Measurements from ENCODE around the gene RTN4R.

Gene RTN4R

DNA sequence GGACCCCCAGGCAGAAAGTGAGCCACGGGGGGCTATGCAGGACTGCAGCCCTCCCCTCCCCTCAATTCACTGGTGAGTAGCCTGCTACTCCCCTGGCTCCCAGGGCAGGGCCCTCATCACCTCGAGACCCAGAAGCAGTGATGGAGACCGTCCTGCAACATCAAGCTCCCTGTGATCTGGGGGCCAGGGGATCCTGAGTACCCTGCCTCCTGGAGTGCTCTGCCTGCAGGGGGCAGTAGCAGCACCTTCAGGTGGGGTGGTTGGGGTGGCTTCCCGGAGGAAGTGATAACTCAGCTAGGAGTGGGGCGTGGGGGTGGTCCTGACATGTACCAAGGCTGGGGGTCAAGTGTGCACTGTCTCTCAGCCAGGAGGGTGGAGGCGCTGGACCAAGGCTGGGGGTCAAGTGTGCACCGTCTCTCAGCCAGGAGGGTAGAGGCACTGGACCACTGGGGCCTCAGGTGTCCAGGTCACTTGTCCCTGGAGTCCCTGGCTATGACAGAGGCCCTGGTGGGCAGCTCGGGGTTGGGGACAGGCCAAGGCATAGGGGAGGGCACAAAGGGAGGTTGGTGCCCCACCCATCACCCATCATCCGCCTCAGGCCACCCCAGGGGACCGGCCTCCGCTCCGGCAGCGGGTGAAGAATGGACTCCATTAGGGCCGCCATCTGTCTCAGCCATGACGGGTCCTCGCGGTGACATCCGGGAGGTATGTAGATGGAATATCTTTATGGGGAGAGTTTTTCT, 9.4 kb downstream of the RTN4R start:
- no peaks in the 10 kb centered on the region for H4K20me1 ChIP-seq (ENCODE audit: insufficient read depth, low read length)
- no peak overlapping the region for H3K9ac ChIP-seq (ENCODE audit: low read depth, low read length)

DNA sequence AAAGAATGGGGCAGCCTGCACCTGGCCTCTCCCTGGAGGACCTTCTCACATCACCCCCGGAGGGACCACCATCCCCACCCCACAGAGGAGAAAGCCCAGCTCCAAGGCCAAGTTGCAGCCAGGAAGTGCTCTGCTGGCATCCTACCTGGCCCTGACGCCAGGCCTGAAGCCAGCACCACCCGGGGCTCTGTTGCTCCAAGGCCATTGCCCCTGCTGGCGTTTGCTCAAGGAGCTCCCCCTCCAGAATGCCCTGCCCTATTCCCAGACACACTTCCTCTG, 10.2 kb downstream of the RTN4R start:
- H3K4me1 ChIP-seq (ENCODE audit: insufficient read depth, low read length), result no peaks in the 10 kb centered on the region
- H2AFZ ChIP-seq (ENCODE audit: low read depth, low read length), result no peak overlapping the region
- ATAC-seq (ENCODE audit: insufficient read depth, low read depth) (no peak), DNase-seq (no peak)
- no peaks in the 10 kb centered on the region for H3K79me2 ChIP-seq (ENCODE audit: insufficient read depth, low read length)
- no peak for TF ChIP-seq EZH2 (IDR thresholded peaks at IDR 0.05; ENCODE audit: borderline replicate concordance, low read depth, low read length, severe bottlenecking)
- TF ChIP-seq, protein P1, sequence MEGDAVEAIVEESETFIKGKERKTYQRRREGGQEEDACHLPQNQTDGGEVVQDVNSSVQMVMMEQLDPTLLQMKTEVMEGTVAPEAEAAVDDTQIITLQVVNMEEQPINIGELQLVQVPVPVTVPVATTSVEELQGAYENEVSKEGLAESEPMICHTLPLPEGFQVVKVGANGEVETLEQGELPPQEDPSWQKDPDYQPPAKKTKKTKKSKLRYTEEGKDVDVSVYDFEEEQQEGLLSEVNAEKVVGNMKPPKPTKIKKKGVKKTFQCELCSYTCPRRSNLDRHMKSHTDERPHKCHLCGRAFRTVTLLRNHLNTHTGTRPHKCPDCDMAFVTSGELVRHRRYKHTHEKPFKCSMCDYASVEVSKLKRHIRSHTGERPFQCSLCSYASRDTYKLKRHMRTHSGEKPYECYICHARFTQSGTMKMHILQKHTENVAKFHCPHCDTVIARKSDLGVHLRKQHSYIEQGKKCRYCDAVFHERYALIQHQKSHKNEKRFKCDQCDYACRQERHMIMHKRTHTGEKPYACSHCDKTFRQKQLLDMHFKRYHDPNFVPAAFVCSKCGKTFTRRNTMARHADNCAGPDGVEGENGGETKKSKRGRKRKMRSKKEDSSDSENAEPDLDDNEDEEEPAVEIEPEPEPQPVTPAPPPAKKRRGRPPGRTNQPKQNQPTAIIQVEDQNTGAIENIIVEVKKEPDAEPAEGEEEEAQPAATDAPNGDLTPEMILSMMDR (IDR thresholded peaks at IDR 0.05; ENCODE audit: borderline replicate concordance, extremely low read depth, low read length, poor library complexity, severe bottlenecking), result no peak
- no peak overlapping the region for H3K27ac ChIP-seq (ENCODE audit: low read length)
- H3K27me3 ChIP-seq (ENCODE audit: insufficient read depth, low read length, poor library complexity), result no peaks in the 10 kb centered on the region
- no peaks in the 10 kb centered on the region for H3K9me3 ChIP-seq (ENCODE audit: insufficient read depth, low read length, severe bottlenecking)
- H3K4me3 ChIP-seq (ENCODE audit: low read depth in 1 of 2, low read length in 2 of 2), result no peak overlapping the region
- no peaks in the 10 kb centered on the region for H3K36me3 ChIP-seq (ENCODE audit: insufficient read depth, low read length)
- no peak overlapping the region for H3K9ac ChIP-seq (ENCODE audit: low read depth, low read length)
- no peak overlapping the region for H3K4me2 ChIP-seq (ENCODE audit: insufficient read depth, low read length)
- no peaks in the 10 kb centered on the region for H4K20me1 ChIP-seq (ENCODE audit: insufficient read depth, low read length)

More for the DNA sequence above, 9.4 kb downstream of the RTN4R start:
- Histone ChIP-seq H3K27me3 (ENCODE audit: insufficient read depth, low read length, poor library complexity) (no peaks in the 10 kb centered on the region), H3K79me2 (ENCODE audit: insufficient read depth, low read length) (no peaks in the 10 kb centered on the region), H3K36me3 (ENCODE audit: insufficient read depth, low read length) (no peaks in the 10 kb centered on the region), H3K4me2 (ENCODE audit: insufficient read depth, low read length) (no peak overlapping the region), H3K4me1 (ENCODE audit: insufficient read depth, low read length) (no peaks in the 10 kb centered on the region), H3K9me3 (ENCODE audit: insufficient read depth, low read length, severe bottlenecking) (no peaks in the 10 kb centered on the region), H3K4me3 (ENCODE audit: low read depth in 1 of 2, low read length in 2 of 2) (no peak overlapping the region), H3K27ac (ENCODE audit: low read length) (no peak overlapping the region), H2AFZ (ENCODE audit: low read depth, low read length) (no peak overlapping the region)
- TF ChIP-seq, protein P1 (IDR thresholded peaks at IDR 0.05; ENCODE audit: borderline replicate concordance, extremely low read depth, low read length, poor library complexity, severe bottlenecking), result peak; percentile 66
- TF ChIP-seq EZH2 (IDR thresholded peaks at IDR 0.05; ENCODE audit: borderline replicate concordance, low read depth, low read length, severe bottlenecking), result no peak
- ATAC-seq (ENCODE audit: insufficient read depth, low read depth) (peak; percentile 58; the same call in 1 of the 3 replicates), DNase-seq (peak; percentile 42)

DNA sequence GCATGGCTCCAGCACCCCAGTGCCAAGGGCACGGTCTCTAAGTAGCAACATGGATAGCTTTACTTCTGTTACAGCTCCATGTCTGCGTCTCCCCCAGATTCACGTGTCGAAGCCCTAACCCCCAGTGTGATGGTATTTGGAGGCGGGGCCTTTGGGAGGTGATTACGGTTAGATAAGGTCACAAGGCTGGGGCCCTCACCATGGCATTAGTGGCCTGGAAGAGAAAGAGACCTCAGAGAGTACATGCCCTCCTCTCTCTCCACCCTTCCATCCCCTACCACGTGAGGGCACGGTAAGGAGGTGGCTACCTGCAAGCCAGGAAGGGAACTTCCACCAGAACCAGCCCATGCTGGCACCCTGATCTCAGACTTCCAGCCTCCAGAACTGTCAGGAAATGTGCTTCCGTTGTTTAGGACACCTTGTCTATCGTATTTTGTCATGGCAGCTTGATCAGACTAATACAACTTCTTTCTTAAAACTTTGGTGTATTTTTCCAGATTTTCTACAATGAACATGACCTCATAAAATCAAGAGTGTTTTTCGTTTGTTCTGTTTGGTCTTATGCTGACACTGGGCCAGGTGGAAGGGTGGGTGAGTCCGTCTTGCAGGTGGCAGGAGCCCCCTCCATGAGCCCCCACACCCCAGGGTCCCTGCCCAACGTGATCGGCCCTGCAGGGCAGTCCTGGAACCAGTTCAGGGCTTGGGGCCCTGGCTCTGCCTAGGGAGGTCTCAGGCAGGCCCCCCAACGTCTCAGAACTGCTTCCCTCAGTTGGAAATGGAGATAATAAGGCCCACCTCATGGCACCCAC, 10.7 kb downstream of the RTN4R start:
- Histone ChIP-seq H3K27me3 (ENCODE audit: insufficient read depth, low read length, poor library complexity) (no peaks in the 10 kb centered on the region), H3K4me1 (ENCODE audit: insufficient read depth, low read length) (no peaks in the 10 kb centered on the region), H4K20me1 (ENCODE audit: insufficient read depth, low read length) (no peaks in the 10 kb centered on the region), H3K4me3 (ENCODE audit: low read depth in 1 of 2, low read length in 2 of 2) (no peak overlapping the region), H3K27ac (ENCODE audit: low read length) (no peak overlapping the region), H3K9me3 (ENCODE audit: insufficient read depth, low read length, severe bottlenecking) (no peaks in the 10 kb centered on the region), H3K79me2 (ENCODE audit: insufficient read depth, low read length) (no peaks in the 10 kb centered on the region), H3K36me3 (ENCODE audit: insufficient read depth, low read length) (no peaks in the 10 kb centered on the region), H2AFZ (ENCODE audit: low read depth, low read length) (no peak overlapping the region), H3K9ac (ENCODE audit: low read depth, low read length) (no peak overlapping the region), H3K4me2 (ENCODE audit: insufficient read depth, low read length) (no peak overlapping the region)
- TF ChIP-seq, protein P1 (IDR thresholded peaks at IDR 0.05; ENCODE audit: borderline replicate concordance, extremely low read depth, low read length, poor library complexity, severe bottlenecking), result no peak
- no peak for TF ChIP-seq EZH2 (IDR thresholded peaks at IDR 0.05; ENCODE audit: borderline replicate concordance, low read depth, low read length, severe bottlenecking)
- ATAC-seq (ENCODE audit: insufficient read depth, low read depth) (no peak), DNase-seq (no peak)

Measured in DND-41 (cell line).